ENCODE data around the gene ATF6B.
A peak's percentile ranks its signal among the peaks of the same experiment; 100 is the strongest.

GRCh38 chr6:32087574-32088486, 40.2 kb downstream of the ATF6B start:
- TF ChIP-seq POLR2AphosphoS5 (IDR thresholded peaks at IDR 0.05) (peak in 2 of 3 donors; percentile 31 to 70), CTCF (IDR thresholded peaks at IDR 0.05) (peak in 4 of 7 experiments; percentile 47 to 62 (median 52)), EP300 (IDR thresholded peaks at IDR 0.05) (no peak)

Measured in stomach (tissue), 4 donors.